Fibroblast of villous mesenchyme (primary cell): ENCODE measurements around the gene ZNF774. TPM values are rescaled to one million over a fixed set of nuclear protein-coding genes. Genes with fewer than 3 reads are reported as not detected.

Experiments
- DNase-seq: peaks from one replicate; pipeline ENCODE4 v3.0.0-alpha.2; 2010; ENCODE audit warnings: low read depth
- H3K4me3 ChIP-seq: 2 replicates; pipeline ENCODE4 v1.5.1; 2011; ENCODE audit warnings: low read depth, mild to moderate bottlenecking, low read length
- total RNA-seq: library from RNA; depleted of rRNA; stranded (reverse); fragments of >200 nt; gene quantifications from 2 replicates; pipeline ENCODE4 v1.2.3, GENCODE V29; 2012
- TF ChIP-seq, protein P1 (sequence below): IDR thresholded peaks from 2 replicates; pipeline ENCODE4 v1.5.1; 2012; ENCODE audit warnings: low read depth, mild to moderate bottlenecking, low read length; ENCODE audit not compliant: insufficient read depth

Gene ZNF774
- total RNA-seq, 1 donor, result 1.7 TPM

DNA sequence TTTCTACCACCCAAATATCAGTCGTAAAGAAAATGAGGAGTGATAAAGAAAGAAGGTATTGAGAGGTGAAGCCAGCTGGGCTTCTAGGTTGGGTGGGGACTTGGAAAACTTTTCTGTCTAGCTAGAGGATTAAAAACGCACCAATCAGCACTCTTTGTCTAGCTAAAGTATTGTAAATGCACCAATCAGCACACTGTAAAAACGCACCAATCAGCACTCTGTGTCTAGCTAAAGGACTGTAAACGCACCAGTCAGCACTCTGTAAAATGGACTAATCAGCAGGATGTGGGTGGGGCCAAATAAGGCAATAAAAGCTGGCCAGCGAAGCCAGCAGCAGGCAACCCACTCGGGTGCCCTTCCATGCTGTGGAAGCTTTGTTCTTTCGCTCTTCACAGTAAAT, 23.0 kb downstream of the ZNF774 start:
- no peak for DNase-seq
- TF ChIP-seq, protein P1, sequence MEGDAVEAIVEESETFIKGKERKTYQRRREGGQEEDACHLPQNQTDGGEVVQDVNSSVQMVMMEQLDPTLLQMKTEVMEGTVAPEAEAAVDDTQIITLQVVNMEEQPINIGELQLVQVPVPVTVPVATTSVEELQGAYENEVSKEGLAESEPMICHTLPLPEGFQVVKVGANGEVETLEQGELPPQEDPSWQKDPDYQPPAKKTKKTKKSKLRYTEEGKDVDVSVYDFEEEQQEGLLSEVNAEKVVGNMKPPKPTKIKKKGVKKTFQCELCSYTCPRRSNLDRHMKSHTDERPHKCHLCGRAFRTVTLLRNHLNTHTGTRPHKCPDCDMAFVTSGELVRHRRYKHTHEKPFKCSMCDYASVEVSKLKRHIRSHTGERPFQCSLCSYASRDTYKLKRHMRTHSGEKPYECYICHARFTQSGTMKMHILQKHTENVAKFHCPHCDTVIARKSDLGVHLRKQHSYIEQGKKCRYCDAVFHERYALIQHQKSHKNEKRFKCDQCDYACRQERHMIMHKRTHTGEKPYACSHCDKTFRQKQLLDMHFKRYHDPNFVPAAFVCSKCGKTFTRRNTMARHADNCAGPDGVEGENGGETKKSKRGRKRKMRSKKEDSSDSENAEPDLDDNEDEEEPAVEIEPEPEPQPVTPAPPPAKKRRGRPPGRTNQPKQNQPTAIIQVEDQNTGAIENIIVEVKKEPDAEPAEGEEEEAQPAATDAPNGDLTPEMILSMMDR, result no peak
- H3K4me3 ChIP-seq, result no peak overlapping the region

GRCh38 chr15:90376789-90377188, 24.7 kb downstream of the ZNF774 start:
- DNase-seq, result no peak
- TF ChIP-seq, protein P1, result no peak
- no peak overlapping the region for H3K4me3 ChIP-seq

DNA sequence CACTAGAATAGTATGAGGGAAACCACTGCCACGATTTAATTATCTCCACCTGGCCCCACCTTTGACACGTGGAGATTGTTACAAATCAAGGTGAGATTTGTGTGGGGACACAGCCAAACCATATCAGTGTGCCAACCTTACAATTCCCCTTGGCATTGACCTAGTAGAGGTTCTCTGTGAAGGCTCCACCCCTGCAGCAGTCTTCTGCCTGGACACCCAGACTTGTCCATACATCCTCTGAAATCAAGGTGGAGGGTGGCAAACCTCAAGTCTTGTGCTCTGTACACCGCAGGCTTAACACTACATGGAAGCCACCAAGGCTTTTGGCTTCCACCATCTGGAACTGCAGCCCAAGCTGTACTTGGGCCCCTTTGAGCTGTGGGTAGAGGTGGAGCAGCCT, 27.2 kb downstream of the ZNF774 start:
- TF ChIP-seq, protein P1, result no peak
- H3K4me3 ChIP-seq, result no peak overlapping the region
- no peak for DNase-seq

- no peak for DNase-seq
- no peak overlapping the region for H3K4me3 ChIP-seq
- TF ChIP-seq, protein P1, result no peak
These were observed 29.4 kb downstream of the ZNF774 start for GRCh38 chr15:90381515-90381914.

DNA sequence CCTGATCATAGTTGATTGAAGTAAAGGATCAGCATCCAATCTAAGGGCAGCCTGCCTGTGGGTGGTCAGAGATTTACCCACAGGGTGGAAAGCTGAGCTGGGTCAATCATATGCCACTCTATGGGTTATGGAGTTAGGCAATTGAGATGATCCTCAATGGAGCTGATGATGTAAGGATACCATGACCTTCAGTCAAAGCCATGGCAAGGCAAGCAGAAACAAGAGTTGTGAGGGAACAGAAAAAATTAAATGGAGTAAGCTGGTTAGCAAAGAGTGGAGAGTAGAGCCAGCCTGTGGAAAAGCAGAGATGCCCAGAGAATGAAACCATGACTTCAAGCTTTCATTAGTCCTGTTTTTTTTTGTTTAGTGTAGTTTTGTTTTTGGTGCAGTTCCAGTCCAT, 30.2 kb downstream of the ZNF774 start:
- no peak for DNase-seq
- TF ChIP-seq, protein P1, result no peak
- H3K4me3 ChIP-seq, result no peak overlapping the region

GRCh38 chr15:90386221-90386620, 34.1 kb downstream of the ZNF774 start:
- TF ChIP-seq, protein P1, result no peak
- DNase-seq, result no peak
- no peak overlapping the region for H3K4me3 ChIP-seq
